ENCODE results near the gene TMSB4X.

The TMSB4X gene

DNA sequence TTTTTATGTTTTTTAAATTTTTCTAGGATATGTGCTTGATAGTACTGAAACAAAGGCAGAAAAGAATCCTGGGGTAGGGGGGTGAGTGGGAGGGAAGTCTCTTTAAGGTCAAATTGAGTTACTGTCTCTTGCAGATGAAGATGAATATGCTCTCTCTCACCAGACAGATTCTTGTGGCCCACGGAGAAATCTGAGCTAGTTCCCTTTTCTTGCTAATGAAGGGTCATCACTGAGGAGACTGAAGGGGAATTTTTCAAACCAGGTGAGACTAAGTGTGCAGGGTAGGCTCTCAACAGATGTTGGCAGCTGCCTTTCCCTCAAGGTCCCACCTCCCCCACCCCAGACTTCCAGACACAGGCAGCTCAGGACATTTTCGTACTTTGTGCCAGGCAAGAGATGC is 48.0 kb downstream of the TMSB4X start:
- no peak for DNase-seq (ENCODE audit: low read depth in 2 of 3, low spot score in 1 of 3)

- DNase-seq (ENCODE audit: low read depth in 2 of 3, low spot score in 1 of 3) = no peak
Observed at GRCh38 chrX:13023567-13023966, 48.7 kb downstream of the TMSB4X start.

- no peak for DNase-seq (ENCODE audit: low read depth in 2 of 3, low spot score in 1 of 3)
Observed at GRCh38 chrX:13023979-13024378, 49.1 kb downstream of the TMSB4X start.

DNA sequence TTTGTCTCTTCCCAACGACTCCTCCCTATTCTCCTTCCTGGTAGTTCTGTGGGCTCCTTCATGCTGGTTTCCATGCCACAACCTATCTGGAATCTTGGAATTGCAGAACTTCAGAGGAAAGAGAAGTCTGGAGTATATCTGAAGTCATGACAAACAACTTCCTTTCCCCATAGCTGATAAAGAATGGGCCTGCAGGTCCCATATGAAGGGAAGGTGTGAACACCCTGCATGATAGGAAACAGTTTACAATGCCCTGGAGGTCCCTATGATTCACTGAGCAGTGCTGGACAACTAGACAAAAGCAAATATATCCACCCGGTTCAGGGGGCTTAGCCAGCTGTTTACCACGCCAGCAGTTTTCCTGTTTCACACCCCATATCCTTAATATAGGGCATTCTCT is 50.1 kb downstream of the TMSB4X start:
- DNase-seq (ENCODE audit: low read depth in 2 of 3, low spot score in 1 of 3) = no peak

Measured in stimulated activated CD4-positive, alpha-beta T cell treated with anti-CD3 and anti-CD28 coated beads, Interleukin-12 subunit alpha, Interleukin-12 subunit beta, amount 100 ng/mL, for 48 hours (primary cell).